Upper lobe of left lung (tissue), 4 donors: ENCODE measurements around the gene TOX2.

Experiments used
- EP300 ChIP-seq, 4 donors: sonication (generic); formaldehyde crosslinking; IDR thresholded peaks; one replicate each; pipeline ENCODE4 v1.5.1; 2017; ENCODE audit warnings: antibody characterized with exemption in 4 of 4, control low read depth in 2 of 4
- POLR2A ChIP-seq, 4 donors: fragments of 450-650 bp; IDR thresholded peaks; one replicate each; pipeline ENCODE4 v1.5.1; 2016 to 2017; ENCODE audit warnings: antibody characterized with exemption in 4 of 4, mild to moderate bottlenecking in 2 of 4
- POLR2AphosphoS5 ChIP-seq, 2 donors: sonication (generic); formaldehyde crosslinking; IDR thresholded peaks; one replicate each; pipeline ENCODE4 v1.5.1; 2017; ENCODE audit warnings: antibody characterized with exemption in 2 of 2
- TF ChIP-seq, protein P1 (sequence below), 6 experiments: fragments of 450-650 bp in 4 of 6; fragments of 200-600 bp in 2 of 6; sonication (generic) in 2 of 6; IDR thresholded peaks; one replicate each; pipeline ENCODE4 v1.5.1; 2016 to 2019; ENCODE audit warnings: antibody characterized with exemption in 6 of 6

DNA sequence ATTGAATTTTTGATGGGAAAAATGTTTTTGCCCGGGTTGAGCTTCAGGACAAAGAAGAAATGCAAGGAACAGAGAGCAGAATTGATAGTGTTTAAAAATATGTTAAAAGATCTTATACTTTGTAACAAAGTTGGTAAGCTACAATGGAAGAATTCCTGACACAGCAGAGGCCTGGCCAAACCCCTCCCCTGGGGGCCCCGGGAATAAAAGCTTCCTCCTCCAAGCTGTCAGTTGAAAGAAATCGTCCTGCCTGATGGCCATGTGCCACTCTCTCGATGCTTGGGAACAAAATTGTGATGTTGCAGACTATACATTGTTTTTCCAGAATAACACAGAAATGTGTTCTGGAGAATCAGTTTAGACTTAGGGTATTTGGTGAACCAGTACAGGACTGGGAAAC lies 14.2 kb upstream of the TOX2 start:
- TF ChIP-seq, protein P1, sequence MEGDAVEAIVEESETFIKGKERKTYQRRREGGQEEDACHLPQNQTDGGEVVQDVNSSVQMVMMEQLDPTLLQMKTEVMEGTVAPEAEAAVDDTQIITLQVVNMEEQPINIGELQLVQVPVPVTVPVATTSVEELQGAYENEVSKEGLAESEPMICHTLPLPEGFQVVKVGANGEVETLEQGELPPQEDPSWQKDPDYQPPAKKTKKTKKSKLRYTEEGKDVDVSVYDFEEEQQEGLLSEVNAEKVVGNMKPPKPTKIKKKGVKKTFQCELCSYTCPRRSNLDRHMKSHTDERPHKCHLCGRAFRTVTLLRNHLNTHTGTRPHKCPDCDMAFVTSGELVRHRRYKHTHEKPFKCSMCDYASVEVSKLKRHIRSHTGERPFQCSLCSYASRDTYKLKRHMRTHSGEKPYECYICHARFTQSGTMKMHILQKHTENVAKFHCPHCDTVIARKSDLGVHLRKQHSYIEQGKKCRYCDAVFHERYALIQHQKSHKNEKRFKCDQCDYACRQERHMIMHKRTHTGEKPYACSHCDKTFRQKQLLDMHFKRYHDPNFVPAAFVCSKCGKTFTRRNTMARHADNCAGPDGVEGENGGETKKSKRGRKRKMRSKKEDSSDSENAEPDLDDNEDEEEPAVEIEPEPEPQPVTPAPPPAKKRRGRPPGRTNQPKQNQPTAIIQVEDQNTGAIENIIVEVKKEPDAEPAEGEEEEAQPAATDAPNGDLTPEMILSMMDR (IDR thresholded peaks at IDR 0.05): no peak
- TF ChIP-seq EP300 (IDR thresholded peaks at IDR 0.05): no peak
- no peak for TF ChIP-seq POLR2AphosphoS5 (IDR thresholded peaks at IDR 0.05)
- TF ChIP-seq POLR2A (IDR thresholded peaks at IDR 0.05): no peak
